GM12891 (cell line): ENCODE data around the gene EIPR1.

Experiments
- DNase-seq: peaks from one replicate; pipeline ENCODE4 v3.0.0; 2011; ENCODE audit warnings: low spot score; ENCODE audit not compliant: insufficient read length
- FAIRE-seq: peaks from 2 replicates; lab custom pipeline; 2011; peaks lifted over from hg19 to GRCh38; lab: Jason Lieb, UNC
- PAX5 ChIP-seq: IDR thresholded peaks from 2 replicates; pipeline ENCODE4 v1.6.1; 2011; ENCODE audit warnings: low read length, moderate library complexity, mild to moderate bottlenecking; ENCODE audit not compliant: insufficient read depth, severe bottlenecking
- POLR2A ChIP-seq: IDR thresholded peaks from 2 replicates; pipeline ENCODE4 v1.6.1; 2011; ENCODE audit warnings: low read depth, low read length, control low read depth
- POLR2AphosphoS5 ChIP-seq: IDR thresholded peaks from 2 replicates; pipeline ENCODE4 v1.6.1; 2011; ENCODE audit warnings: low read depth, low read length, control low read depth
- POU2F2 ChIP-seq: IDR thresholded peaks from 2 replicates; pipeline ENCODE4 v1.6.1; 2011; ENCODE audit warnings: low read depth, mild to moderate bottlenecking, control low read depth, low read length, moderate library complexity
- SPI1 ChIP-seq: IDR thresholded peaks from 2 replicates; pipeline ENCODE4 v1.6.1; 2011; ENCODE audit warnings: low read depth, low read length, control low read depth
- TAF1 ChIP-seq: IDR thresholded peaks from 2 replicates; pipeline ENCODE4 v1.6.1; 2011; ENCODE audit warnings: low read depth, low read length, control low read depth

Gene EIPR1

GRCh38 chr2:3246928-3247714, 130.5 kb downstream of the EIPR1 start:
- FAIRE-seq, result no peak
- no peak for TF ChIP-seq TAF1
- DNase-seq, result no peak

DNA sequence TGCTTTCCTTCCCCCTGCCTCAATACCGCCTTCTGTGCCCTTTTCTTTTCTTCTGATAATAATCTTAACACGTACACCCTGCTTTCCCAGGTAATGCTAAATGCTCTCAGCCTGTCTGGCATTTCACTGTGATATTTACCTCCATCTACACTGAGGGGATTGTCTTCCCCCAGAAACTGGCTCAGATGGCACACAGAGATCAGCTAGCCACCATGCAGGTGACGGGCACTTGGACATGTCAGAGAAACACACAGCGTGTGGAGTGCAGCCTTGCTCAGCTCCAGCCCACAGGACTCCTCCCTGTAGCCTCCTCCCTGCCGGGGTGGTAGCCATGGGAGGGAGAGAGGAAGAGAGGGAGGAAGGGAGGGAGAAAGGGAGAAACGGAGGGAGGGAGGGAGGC, 131.2 kb downstream of the EIPR1 start:
- DNase-seq (no peak), FAIRE-seq (no peak)
- TF ChIP-seq PAX5, result no peak
- TF ChIP-seq SPI1, result no peak
- no peak for TF ChIP-seq POLR2A
- TF ChIP-seq POLR2AphosphoS5, result no peak
- TF ChIP-seq TAF1, result no peak
- no peak for TF ChIP-seq POU2F2

- DNase-seq (no peak), FAIRE-seq (no peak)
- TF ChIP-seq POLR2A (no peak), PAX5 (no peak), SPI1 (no peak), POU2F2 (no peak), POLR2AphosphoS5 (no peak), TAF1 (no peak)
Measured at GRCh38 chr2:3244486-3244885, 133.1 kb downstream of the EIPR1 start.

- DNase-seq (no peak), FAIRE-seq (no peak)
- no peak for TF ChIP-seq TAF1
- no peak for TF ChIP-seq PAX5
- TF ChIP-seq SPI1, result no peak
- no peak for TF ChIP-seq POLR2A
- TF ChIP-seq POLR2AphosphoS5, result no peak
- no peak for TF ChIP-seq POU2F2
Measured at GRCh38 chr2:3243804-3244203, 133.8 kb downstream of the EIPR1 start.

- TF ChIP-seq POLR2A (no peak), SPI1 (no peak), PAX5 (no peak), TAF1 (no peak), POU2F2 (no peak), POLR2AphosphoS5 (no peak)
- DNase-seq, result no peak
- FAIRE-seq, result no peak
Measured at GRCh38 chr2:3242747-3243369, 134.8 kb downstream of the EIPR1 start.

- no peak for DNase-seq
- no peak for TF ChIP-seq POU2F2
- no peak for TF ChIP-seq TAF1
- TF ChIP-seq POLR2A, result no peak
- TF ChIP-seq SPI1, result no peak
- TF ChIP-seq POLR2AphosphoS5, result no peak
- TF ChIP-seq PAX5, result no peak
- no peak for FAIRE-seq
Measured at GRCh38 chr2:3241971-3242746, 135.5 kb downstream of the EIPR1 start.

DNA sequence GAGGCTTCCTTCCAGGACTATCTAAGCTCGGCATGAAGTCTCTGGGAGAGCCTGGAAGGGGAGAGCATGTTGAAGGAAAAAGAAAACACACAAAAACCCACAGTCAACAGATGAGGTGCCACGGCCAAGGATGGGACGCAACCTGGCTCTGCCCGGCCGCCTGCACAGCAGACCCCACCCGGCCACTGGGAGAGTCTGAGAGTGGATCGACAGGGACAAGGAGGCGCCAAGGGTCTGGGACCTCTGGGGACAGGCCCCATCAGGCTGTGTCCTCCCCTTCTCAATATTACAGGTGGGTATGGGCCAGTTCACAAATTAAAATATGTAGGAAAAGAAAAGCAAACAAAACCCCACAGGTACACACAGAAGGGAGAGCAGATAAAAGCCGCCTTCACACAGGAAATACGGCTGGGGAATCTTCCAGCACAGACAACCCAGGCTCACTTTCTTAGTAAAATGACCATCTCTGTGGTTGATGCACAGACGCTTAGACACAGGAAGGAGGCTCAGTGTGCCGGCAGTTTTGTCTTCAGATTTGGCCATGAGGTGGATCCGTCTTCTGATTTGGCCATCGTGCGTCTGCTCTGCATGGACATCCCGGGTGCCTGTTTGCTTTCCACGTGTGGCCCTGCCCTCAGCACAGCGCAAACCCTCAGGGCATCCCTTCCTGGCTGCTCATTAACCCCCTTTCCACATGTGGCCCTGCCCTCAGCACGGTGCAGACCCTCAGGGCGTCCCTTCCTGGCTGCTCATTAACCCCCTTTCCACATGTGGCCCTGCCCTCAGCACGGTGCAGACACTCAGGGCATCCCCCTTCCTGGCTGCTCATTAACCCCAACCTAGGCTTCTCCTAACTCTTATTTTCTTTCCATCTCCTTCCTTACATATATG, 138.4 kb downstream of the EIPR1 start:
- DNase-seq, result no peak
- no peak for FAIRE-seq
- TF ChIP-seq POLR2AphosphoS5, result no peak
- TF ChIP-seq TAF1, result no peak
- no peak for TF ChIP-seq PAX5
- TF ChIP-seq POU2F2, result no peak
- no peak for TF ChIP-seq SPI1
- TF ChIP-seq POLR2A, result no peak

DNA sequence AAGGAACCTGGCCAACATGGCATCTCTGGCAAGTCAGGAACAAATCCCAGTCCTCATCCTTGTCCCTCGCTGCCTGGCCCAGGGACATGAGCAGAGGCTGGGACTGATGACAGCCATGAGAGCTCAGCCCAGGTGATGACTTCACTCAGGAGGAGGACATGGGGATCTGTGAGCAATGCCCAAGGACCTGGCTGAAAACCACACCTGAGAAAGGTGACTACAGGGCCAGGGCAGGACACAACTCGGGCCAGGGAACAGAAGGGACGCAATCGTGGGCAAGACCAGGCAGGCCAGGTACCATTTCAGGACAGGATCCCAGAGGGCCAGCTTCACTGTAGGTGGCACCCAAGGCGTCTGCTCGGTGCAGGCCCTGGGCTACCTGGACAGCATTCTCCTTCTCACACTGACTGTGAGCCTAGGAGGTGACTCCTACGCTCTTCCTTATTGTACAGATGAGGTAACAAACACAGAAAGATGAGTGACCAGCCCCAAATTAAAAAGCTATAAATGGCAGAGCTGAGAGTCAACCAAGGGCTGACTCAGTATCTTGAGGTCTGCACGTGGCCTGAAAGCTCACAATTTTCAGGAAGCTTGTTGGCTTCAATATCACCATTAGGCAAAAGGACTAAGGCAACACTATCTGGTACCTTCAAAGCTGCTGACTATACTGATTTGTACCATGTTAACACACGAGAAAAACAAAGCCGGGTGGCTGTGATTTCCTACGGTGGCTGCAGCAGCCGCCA, 141.1 kb downstream of the EIPR1 start:
- DNase-seq (no peak), FAIRE-seq (no peak)
- TF ChIP-seq PAX5, result no peak
- TF ChIP-seq SPI1, result no peak
- no peak for TF ChIP-seq POU2F2
- TF ChIP-seq TAF1, result no peak
- no peak for TF ChIP-seq POLR2A
- no peak for TF ChIP-seq POLR2AphosphoS5

DNA sequence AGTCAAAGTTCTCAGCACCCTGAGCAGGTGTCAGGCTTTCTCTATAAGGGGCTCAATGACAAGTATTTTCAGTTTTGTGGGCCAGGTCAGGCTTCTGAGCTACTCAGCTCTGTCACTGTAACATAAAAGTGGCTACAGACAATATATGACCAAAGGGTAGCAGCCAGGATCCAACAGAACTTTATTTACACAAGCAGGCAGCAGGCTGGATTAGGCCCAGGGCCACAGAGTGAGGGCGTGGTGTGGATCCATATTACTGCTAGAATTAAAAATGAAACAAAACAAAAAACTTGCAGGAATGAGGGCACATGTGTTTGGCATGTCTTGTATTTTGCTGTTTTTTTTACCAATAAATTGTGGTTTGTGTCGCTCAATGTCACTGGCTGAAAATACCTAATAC, 143.7 kb downstream of the EIPR1 start:
- DNase-seq, result no peak
- no peak for FAIRE-seq
- TF ChIP-seq POLR2AphosphoS5 (no peak), TAF1 (no peak), POLR2A (no peak), POU2F2 (no peak), PAX5 (no peak), SPI1 (no peak)
